SH-SY5Y (cell line): ENCODE data around the gene F2RL3.

Experiments used
- GATA2 ChIP-seq: IDR thresholded peaks from 2 replicates; pipeline ENCODE4 v1.6.1; 2011; ENCODE audit warnings: mild to moderate bottlenecking, low read depth, low read length
- GATA3 ChIP-seq: IDR thresholded peaks from 2 replicates; pipeline ENCODE4 v1.6.1; 2011; ENCODE audit warnings: low read depth, mild to moderate bottlenecking, low read length, moderate library complexity

F2RL3 gene

GRCh38 chr19:16920816-16921529 lies 32.2 kb downstream of the F2RL3 start:
- TF ChIP-seq GATA3 (no peak), GATA2 (no peak)

GRCh38 chr19:16921766-16922591 lies 33.2 kb downstream of the F2RL3 start:
- TF ChIP-seq GATA2 (no peak), GATA3 (no peak)

- TF ChIP-seq GATA2: no peak
- TF ChIP-seq GATA3: no peak
These were observed 33.8 kb downstream of the F2RL3 start for GRCh38 chr19:16922592-16922934.

- TF ChIP-seq GATA3 (no peak), GATA2 (no peak)
These were observed 34.1 kb downstream of the F2RL3 start for GRCh38 chr19:16922949-16923348.

- TF ChIP-seq GATA2 (no peak), GATA3 (no peak)
These were observed 39.1 kb downstream of the F2RL3 start for GRCh38 chr19:16927883-16928282.

GRCh38 chr19:16928351-16928750 lies 39.6 kb downstream of the F2RL3 start:
- TF ChIP-seq GATA2 (no peak), GATA3 (no peak)

- TF ChIP-seq GATA2: no peak
- no peak for TF ChIP-seq GATA3
These were observed 40.1 kb downstream of the F2RL3 start for GRCh38 chr19:16928916-16929315.

- TF ChIP-seq GATA3: no peak
- no peak for TF ChIP-seq GATA2
These were observed 42.0 kb downstream of the F2RL3 start for GRCh38 chr19:16930753-16931152.

- no peak for TF ChIP-seq GATA2
- TF ChIP-seq GATA3: no peak
These were observed 42.5 kb downstream of the F2RL3 start for GRCh38 chr19:16931306-16931705.

GRCh38 chr19:16934489-16934888 lies 45.7 kb downstream of the F2RL3 start:
- TF ChIP-seq GATA2: no peak
- TF ChIP-seq GATA3: no peak

GRCh38 chr19:16936901-16937300 lies 48.1 kb downstream of the F2RL3 start:
- TF ChIP-seq GATA3: no peak

GRCh38 chr19:16938211-16938610 lies 49.4 kb downstream of the F2RL3 start:
- TF ChIP-seq GATA2: no peak
- no peak for TF ChIP-seq GATA3

- TF ChIP-seq GATA3: no peak
- no peak for TF ChIP-seq GATA2
These were observed 51.8 kb downstream of the F2RL3 start for GRCh38 chr19:16940626-16941025.
